MG63 (cell line): ENCODE data around the gene TYRO3. TPM values are rescaled to one million over a fixed set of nuclear protein-coding genes. Genes with fewer than 3 reads are reported as not detected.
A peak's percentile ranks its signal among the peaks of the same experiment; 100 is the strongest.
"Not testable (repeated sequence)": the region's sequence is repeated elsewhere in the genome, so short reads cannot be mapped to it uniquely, and the experiment has no call there.

Experiments
- DNase-seq: peaks from one replicate; pipeline ENCODE4 v3.0.0-alpha.2; 2020
- H3K27me3 ChIP-seq: fragments of 250-450 bp; sonication (Bioruptor Pico); 2 replicates; pipeline ENCODE4 v1.5.1; 2020; ENCODE audit warnings: mild to moderate bottlenecking, moderate library complexity
- H3K36me3 ChIP-seq: fragments of 250-450 bp; sonication (Bioruptor Pico); 2 replicates; pipeline ENCODE4 v1.5.1; 2020; ENCODE audit warnings: mild to moderate bottlenecking, moderate library complexity
- H3K4me3 ChIP-seq: fragments of 250-450 bp; sonication (Bioruptor Pico); 2 replicates; pipeline ENCODE4 v1.5.1; 2020; ENCODE audit warnings: mild to moderate bottlenecking, moderate library complexity
- H3K9me3 ChIP-seq: fragments of 250-450 bp; sonication (Bioruptor Pico); 2 replicates; pipeline ENCODE4 v1.5.1; 2020; ENCODE audit warnings: mild to moderate bottlenecking, moderate library complexity
- total RNA-seq: library from RNA; depleted of rRNA; stranded (reverse); fragments of >200 nt; shearing (Covaris generic); gene quantifications from 2 replicates; pipeline ENCODE4 v1.2.3, GENCODE V29; 2014; ENCODE audit warnings: low replicate concordance

The TYRO3 gene
- total RNA-seq, 1 experiment from 2014 or later: 12.2 TPM

GRCh38 chr15:41585127-41586047 is 26.4 kb downstream of the TYRO3 start:
- DNase-seq: peak; percentile 79
- H3K9me3 ChIP-seq: no peaks in the 10 kb centered on the region
- no peaks in the 10 kb centered on the region for H3K27me3 ChIP-seq
- H3K4me3 ChIP-seq: peak overlapping the region; percentile 16
- no peaks in the 10 kb centered on the region for H3K36me3 ChIP-seq

- not testable (repeated sequence) for H3K4me3 ChIP-seq, DNase-seq, H3K36me3 ChIP-seq, H3K9me3 ChIP-seq, H3K27me3 ChIP-seq
These were observed 27.7 kb downstream of the TYRO3 start for GRCh38 chr15:41586531-41587282.

GRCh38 chr15:41589018-41589417 is 30.0 kb downstream of the TYRO3 start:
- not testable (repeated sequence) for H3K4me3 ChIP-seq

DNA sequence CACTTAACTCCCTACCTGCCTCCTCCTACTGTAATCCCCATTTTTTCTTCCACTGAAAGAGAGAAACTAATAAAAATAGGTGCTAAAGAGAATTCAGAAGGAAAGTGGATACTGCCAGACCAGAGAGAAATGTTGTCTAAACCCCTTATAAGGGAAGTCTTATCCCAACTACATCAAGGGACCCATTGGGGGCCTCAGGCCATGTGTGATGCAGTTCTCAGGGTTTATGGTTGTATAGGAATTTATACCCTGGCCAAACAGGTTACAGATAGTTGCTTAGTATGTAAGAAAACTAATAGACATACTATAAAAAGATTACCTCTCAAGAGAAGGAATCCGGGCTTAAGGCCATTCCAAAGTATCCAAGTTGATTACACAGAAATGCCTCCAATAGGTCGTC is 30.6 kb downstream of the TYRO3 start:
- not testable (repeated sequence) for DNase-seq, H3K27me3 ChIP-seq, H3K9me3 ChIP-seq

More at GRCh38 chr15:41589018-41589417, 30.0 kb downstream of the TYRO3 start:
- not testable (repeated sequence) for H3K36me3 ChIP-seq, H3K9me3 ChIP-seq, H3K27me3 ChIP-seq, DNase-seq

GRCh38 chr15:41591217-41591616 is 32.2 kb downstream of the TYRO3 start:
- not testable (repeated sequence) for H3K36me3 ChIP-seq, H3K9me3 ChIP-seq, H3K27me3 ChIP-seq, DNase-seq, H3K4me3 ChIP-seq

More for the DNA sequence above, 30.6 kb downstream of the TYRO3 start:
- not testable (repeated sequence) for H3K4me3 ChIP-seq, H3K36me3 ChIP-seq

DNA sequence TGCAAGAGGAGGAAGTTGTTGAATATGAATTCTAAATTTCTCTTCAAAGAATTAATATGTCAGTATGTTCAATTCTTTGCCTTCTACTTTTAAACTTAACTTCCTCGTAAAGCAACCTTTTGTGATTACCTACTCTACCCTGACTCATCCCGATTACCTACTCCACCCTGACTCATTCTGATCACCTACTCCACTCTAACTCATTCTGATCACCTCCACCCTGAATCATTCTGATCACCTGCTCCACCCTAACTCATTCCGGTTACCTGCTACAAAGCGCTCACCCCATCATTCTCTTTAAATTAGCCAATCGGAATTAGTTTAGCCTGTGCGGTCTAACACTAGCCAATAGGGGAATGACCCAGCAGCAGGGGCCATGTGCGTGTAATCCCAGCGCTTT is 33.7 kb downstream of the TYRO3 start:
- not testable (repeated sequence) for H3K36me3 ChIP-seq, DNase-seq, H3K9me3 ChIP-seq, H3K4me3 ChIP-seq, H3K27me3 ChIP-seq

DNA sequence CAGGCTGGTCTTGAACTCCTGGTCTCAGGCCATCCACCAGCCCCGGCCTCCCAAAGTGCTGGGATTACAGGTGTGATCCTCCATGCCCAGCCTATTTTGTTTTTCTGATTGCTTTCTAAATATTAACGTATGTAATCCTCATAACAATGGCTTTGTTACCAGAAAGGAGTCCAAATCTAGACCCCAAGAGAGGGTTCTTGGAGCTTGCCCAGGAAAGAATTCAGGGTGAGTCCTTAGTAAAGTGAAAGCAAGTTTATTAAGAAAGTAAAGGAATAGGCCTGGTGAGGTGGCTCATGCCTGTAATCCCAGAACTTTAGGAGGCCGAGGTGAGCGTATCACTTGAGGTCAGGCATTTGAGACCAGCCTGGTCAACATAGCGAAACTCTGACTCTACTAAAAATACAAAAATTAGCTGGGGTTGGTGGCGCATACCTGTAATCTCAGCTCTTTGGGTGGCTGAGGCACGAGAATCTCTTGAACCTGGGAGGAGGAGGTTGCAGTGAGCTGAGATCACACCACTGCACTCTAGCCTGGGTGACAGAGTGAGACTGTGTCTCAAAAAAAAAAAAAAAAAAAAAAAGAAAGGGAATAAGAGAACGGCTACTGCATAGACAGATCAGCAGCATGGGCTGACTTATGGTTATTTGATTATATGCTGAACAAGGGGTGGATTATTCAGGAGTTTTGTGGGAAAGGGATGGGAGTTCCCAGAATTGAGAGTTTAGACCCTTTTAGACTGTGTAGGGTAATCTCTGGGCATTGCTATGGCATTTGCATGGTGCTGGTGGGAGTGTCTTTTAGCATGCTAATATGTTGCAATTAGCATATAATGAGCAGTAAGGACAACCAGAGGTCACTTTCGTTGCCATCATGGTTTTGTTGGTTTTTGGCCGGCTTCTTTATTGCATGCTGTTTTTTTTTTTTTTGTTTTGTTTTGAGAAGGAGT is 36.1 kb downstream of the TYRO3 start:
- Histone ChIP-seq H3K9me3 (no peaks in the 10 kb centered on the region), H3K36me3 (no peaks in the 10 kb centered on the region), H3K27me3 (no peaks in the 10 kb centered on the region), H3K4me3 (no peak overlapping the region)
- no peak for DNase-seq

GRCh38 chr15:41596972-41597371 is 38.0 kb downstream of the TYRO3 start:
- no peaks in the 10 kb centered on the region for H3K27me3 ChIP-seq
- no peaks in the 10 kb centered on the region for H3K36me3 ChIP-seq
- DNase-seq: no peak
- no peaks in the 10 kb centered on the region for H3K9me3 ChIP-seq
- H3K4me3 ChIP-seq: no peak overlapping the region

- DNase-seq: no peak
- Histone ChIP-seq H3K27me3 (no peaks in the 10 kb centered on the region), H3K9me3 (no peaks in the 10 kb centered on the region), H3K4me3 (no peak overlapping the region), H3K36me3 (no peaks in the 10 kb centered on the region)
These were observed 38.8 kb downstream of the TYRO3 start for GRCh38 chr15:41597787-41598186.

GRCh38 chr15:41599061-41599460 is 40.0 kb downstream of the TYRO3 start:
- Histone ChIP-seq H3K27me3 (no peaks in the 10 kb centered on the region), H3K36me3 (no peaks in the 10 kb centered on the region), H3K4me3 (no peak overlapping the region), H3K9me3 (no peaks in the 10 kb centered on the region)
- no peak for DNase-seq

DNA sequence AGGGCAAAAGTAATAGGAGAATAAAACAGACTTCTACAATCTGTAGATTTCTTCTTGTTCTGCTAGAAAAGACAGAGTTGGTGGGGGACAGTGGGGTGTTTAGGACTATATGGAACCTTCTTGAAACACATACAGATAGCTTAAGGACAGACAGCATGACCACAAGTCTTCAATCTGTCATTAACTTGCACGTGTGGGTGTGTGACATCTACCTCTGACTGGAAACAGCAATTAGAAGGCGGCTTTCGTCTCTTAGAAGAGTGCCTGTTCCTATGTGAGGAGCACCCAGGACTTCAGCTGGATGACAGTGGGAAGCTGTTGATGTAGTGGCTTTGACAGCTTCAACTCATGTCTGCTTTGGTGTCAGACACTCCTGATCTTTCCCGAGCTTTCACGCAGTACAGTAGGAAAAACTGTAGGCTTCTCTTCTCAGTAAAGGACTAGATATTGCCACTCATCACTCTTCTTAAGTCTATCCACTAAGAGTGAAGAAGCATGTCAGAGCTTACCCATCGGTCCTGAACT is 44.5 kb downstream of the TYRO3 start:
- DNase-seq: no peak
- H3K9me3 ChIP-seq: no peaks in the 10 kb centered on the region
- no peaks in the 10 kb centered on the region for H3K36me3 ChIP-seq
- no peak overlapping the region for H3K4me3 ChIP-seq
- no peaks in the 10 kb centered on the region for H3K27me3 ChIP-seq

DNA sequence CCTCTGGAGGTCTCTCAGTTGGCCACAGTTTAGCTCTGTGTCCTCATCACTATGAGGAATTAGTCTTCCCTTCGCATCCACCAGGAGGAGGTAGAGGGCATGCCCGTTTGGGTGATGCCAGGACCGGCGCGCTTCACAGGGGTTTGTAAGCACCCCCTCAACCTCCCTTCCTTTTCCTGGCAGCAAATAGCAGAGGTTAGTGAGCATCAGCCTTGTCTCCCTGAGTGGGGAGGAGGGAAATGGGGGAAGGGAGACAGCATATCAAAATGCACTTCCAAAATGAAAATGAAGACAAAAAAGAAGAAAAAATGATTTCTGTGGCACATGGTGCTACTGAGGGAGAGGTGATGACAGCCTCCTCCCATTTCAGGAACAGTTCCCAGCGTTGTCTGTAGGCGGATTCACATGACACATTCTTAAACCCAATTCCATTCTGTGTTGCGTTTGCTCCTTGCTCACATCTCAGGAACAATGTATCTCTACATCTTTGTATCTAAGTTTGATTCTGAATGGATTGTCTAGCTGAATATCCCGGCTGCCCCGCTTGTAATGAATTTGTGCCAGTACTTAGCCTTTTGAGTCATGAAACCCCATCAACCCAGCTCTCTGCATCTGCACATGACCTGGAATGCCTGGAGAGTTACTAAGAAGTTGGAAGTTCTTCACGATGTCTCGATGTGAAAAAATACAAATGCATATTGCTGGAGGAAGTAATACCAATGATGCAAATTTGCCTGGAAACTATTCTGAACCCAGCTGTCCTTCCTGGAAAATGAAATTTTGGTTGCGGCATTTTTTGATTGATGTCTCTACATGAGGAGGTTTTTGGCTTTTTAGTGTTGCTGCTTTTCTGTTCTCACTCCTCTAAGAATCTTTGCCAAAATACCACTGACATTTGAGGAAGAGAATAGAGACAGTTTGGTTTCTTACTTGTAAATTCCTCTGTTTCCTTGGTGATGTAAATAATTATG is 45.2 kb downstream of the TYRO3 start:
- no peaks in the 10 kb centered on the region for H3K27me3 ChIP-seq
- no peaks in the 10 kb centered on the region for H3K9me3 ChIP-seq
- DNase-seq: peak; percentile 65
- H3K4me3 ChIP-seq: peak overlapping the region; percentile 23
- H3K36me3 ChIP-seq: no peaks in the 10 kb centered on the region

GRCh38 chr15:41605566-41605965 is 46.6 kb downstream of the TYRO3 start:
- Histone ChIP-seq H3K36me3 (no peaks in the 10 kb centered on the region), H3K27me3 (no peaks in the 10 kb centered on the region), H3K4me3 (no peak overlapping the region), H3K9me3 (no peaks in the 10 kb centered on the region)
- no peak for DNase-seq

GRCh38 chr15:41606997-41607396 is 48.0 kb downstream of the TYRO3 start:
- H3K27me3 ChIP-seq: no peaks in the 10 kb centered on the region
- H3K4me3 ChIP-seq: no peak overlapping the region
- peak; percentile 71 for DNase-seq
- H3K9me3 ChIP-seq: no peaks in the 10 kb centered on the region
- H3K36me3 ChIP-seq: no peaks in the 10 kb centered on the region

DNA sequence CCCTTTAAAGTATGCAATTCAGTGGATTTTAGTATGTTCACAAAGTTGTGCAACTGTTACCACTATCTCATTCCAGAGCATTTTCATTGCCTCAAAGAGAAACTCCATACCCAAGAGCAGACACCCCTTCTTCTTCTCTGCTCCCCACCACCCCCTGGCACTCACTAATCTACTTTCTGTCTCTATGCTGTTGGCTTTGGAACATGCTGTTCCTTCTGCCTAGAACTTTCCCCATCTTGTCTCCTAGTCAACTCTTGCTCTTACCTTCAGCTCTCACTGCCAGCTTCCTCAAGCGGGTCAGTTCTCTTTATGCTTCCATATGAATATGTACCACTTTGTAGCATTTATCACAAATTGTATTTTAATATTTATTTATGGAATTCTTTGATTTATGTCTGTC is 50.1 kb downstream of the TYRO3 start:
- no peaks in the 10 kb centered on the region for H3K36me3 ChIP-seq
- no peaks in the 10 kb centered on the region; the same call in 1 of the 2 replicates for H3K9me3 ChIP-seq
- no peak overlapping the region for H3K4me3 ChIP-seq
- no peaks in the 10 kb centered on the region for H3K27me3 ChIP-seq
- DNase-seq: no peak
